Omental fat pad (tissue), 4 donors: ENCODE results near the gene RSRC1. TPM values are rescaled to one million over a fixed set of nuclear protein-coding genes. Genes with fewer than 3 reads are reported as not detected.

ENCODE experiments used
- ATAC-seq: fragments of 150-250 bp; one replicate; pipeline ENCODE4 v1.9.1; 2016; ENCODE audit warnings: mild to moderate bottlenecking, moderate library complexity; ENCODE audit not compliant: low FRiP score
- DNase-seq: peaks from one replicate; pipeline ENCODE4 v3.0.0-alpha.2; 2019; ENCODE audit warnings: low spot score
- CTCF ChIP-seq, 3 donors: fragments of 450-650 bp; IDR thresholded peaks; one replicate each; pipeline ENCODE4 v1.5.1; 2016 to 2017; ENCODE audit warnings: antibody characterized with exemption in 3 of 3, mild to moderate bottlenecking in 3 of 3, moderate library complexity in 2 of 3
- total RNA-seq, 4 donors: library from RNA; depleted of rRNA; stranded (reverse); fragments of >200 nt; gene quantifications; one replicate each; pipeline ENCODE4 v1.1.0, GENCODE V29; 2016

The RSRC1 gene
- total RNA-seq, 4 donors from 2014 or later: 30.7 to 48.9 (median 40.9) TPM

GRCh38 chr3:158200955-158201354 is 91.1 kb downstream of the RSRC1 start:
- TF ChIP-seq CTCF (IDR thresholded peaks at IDR 0.05): no peak
- DNase-seq (no peak), ATAC-seq (no peak)

GRCh38 chr3:158205324-158205723 is 95.4 kb downstream of the RSRC1 start:
- no peak for DNase-seq
- no peak for ATAC-seq
- TF ChIP-seq CTCF (IDR thresholded peaks at IDR 0.05): no peak

GRCh38 chr3:158205994-158206393 is 96.1 kb downstream of the RSRC1 start:
- ATAC-seq: no peak
- DNase-seq: no peak

GRCh38 chr3:158210067-158210466 is 100.2 kb downstream of the RSRC1 start:
- DNase-seq (no peak), ATAC-seq (no peak)
- no peak for TF ChIP-seq CTCF (IDR thresholded peaks at IDR 0.05)

More at GRCh38 chr3:158205994-158206393, 96.1 kb downstream of the RSRC1 start:
- no peak for TF ChIP-seq CTCF (IDR thresholded peaks at IDR 0.05)

- TF ChIP-seq CTCF (IDR thresholded peaks at IDR 0.05): no peak
- DNase-seq (no peak), ATAC-seq (no peak)
Observed at GRCh38 chr3:158213461-158213860, 103.6 kb downstream of the RSRC1 start.

GRCh38 chr3:158217992-158218391 is 108.1 kb downstream of the RSRC1 start:
- no peak for ATAC-seq
- TF ChIP-seq CTCF (IDR thresholded peaks at IDR 0.05): no peak

GRCh38 chr3:158220575-158220974 is 110.7 kb downstream of the RSRC1 start:
- no peak for TF ChIP-seq CTCF (IDR thresholded peaks at IDR 0.05)
- DNase-seq (no peak), ATAC-seq (no peak)

More at GRCh38 chr3:158217992-158218391, 108.1 kb downstream of the RSRC1 start:
- no peak for DNase-seq
